Breast epithelium (tissue), 4 donors: Measurements from ENCODE around the gene OR1J1. TPM values are rescaled to one million over a fixed set of nuclear protein-coding genes. Genes with fewer than 3 reads are reported as not detected.

Source experiments
- DNase-seq, 2 donors: peaks; one replicate each; pipeline ENCODE4 v3.0.0-alpha.2; 2019; ENCODE audit warnings: low spot score in 2 of 2
- H3K27ac ChIP-seq, 2 donors: fragments of 200-600 bp; sonication (generic) in 1 of 2; one replicate each; pipeline ENCODE4 v1.5.1; 2016 to 2019; ENCODE audit warnings: mild to moderate bottlenecking in 1 of 2
- H3K27me3 ChIP-seq, 2 donors: fragments of 200-600 bp; sonication (generic) in 1 of 2; one replicate each; pipeline versions ENCODE4 v1.5.1 to v1.6.0; 2017 to 2019; ENCODE audit warnings: control low read depth in 1 of 2, mild to moderate bottlenecking in 1 of 2
- H3K36me3 ChIP-seq: fragments of 200-600 bp; one replicate; pipeline ENCODE4 v1.5.1; 2019
- H3K4me1 ChIP-seq, 2 donors: fragments of 200-600 bp; sonication (generic); one replicate each; pipeline ENCODE4 v1.5.1; 2016 to 2019; ENCODE audit warnings: control low read depth in 1 of 2
- H3K4me3 ChIP-seq, 3 donors: fragments of 200-600 bp; sonication (generic); 1 replicate in 2 of 3; 2 replicates in 1 of 3; pipeline ENCODE4 v1.5.1; 2016 to 2019; ENCODE audit warnings: mild to moderate bottlenecking in 3 of 3, moderate library complexity in 2 of 3
- H3K9me3 ChIP-seq, 2 donors: fragments of 200-600 bp; sonication (generic) in 1 of 2; one replicate each; pipeline ENCODE4 v1.5.1; 2016 to 2019; ENCODE audit warnings: control low read depth in 1 of 2
- POLR2A ChIP-seq: fragments of 450-650 bp; IDR thresholded peaks from one replicate; pipeline ENCODE4 v1.6.1; 2016; ENCODE audit warnings: antibody characterized with exemption, mild to moderate bottlenecking, moderate library complexity
- POLR2AphosphoS5 ChIP-seq, 3 donors: sonication (generic); formaldehyde crosslinking; IDR thresholded peaks; one replicate each; pipeline ENCODE4 v1.6.1; 2017; ENCODE audit warnings: antibody characterized with exemption in 3 of 3
- intact Hi-C: fragments of 100-400 bp; cut with DNase I; formaldehyde crosslinking; loops from one replicate; pipeline ENCODE4 v1.15.1; 2023; ENCODE audit warnings: low total_unique reads
- total RNA-seq, 3 donors: library from RNA; depleted of rRNA; stranded (reverse); fragments of >200 nt; gene quantifications; one replicate each; pipeline ENCODE4 v1.1.0, GENCODE V29; 2016
- TF ChIP-seq, protein P1 (sequence below), 3 donors: fragments of 450-650 bp; IDR thresholded peaks; one replicate each; pipeline ENCODE4 v1.5.1; 2016 to 2017; ENCODE audit warnings: antibody characterized with exemption in 3 of 3, mild to moderate bottlenecking in 3 of 3, moderate library complexity in 3 of 3

OR1J1 gene, protein sequence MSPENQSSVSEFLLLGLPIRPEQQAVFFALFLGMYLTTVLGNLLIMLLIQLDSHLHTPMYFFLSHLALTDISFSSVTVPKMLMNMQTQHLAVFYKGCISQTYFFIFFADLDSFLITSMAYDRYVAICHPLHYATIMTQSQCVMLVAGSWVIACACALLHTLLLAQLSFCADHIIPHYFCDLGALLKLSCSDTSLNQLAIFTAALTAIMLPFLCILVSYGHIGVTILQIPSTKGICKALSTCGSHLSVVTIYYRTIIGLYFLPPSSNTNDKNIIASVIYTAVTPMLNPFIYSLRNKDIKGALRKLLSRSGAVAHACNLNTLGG
- total RNA-seq = not detected

DNA sequence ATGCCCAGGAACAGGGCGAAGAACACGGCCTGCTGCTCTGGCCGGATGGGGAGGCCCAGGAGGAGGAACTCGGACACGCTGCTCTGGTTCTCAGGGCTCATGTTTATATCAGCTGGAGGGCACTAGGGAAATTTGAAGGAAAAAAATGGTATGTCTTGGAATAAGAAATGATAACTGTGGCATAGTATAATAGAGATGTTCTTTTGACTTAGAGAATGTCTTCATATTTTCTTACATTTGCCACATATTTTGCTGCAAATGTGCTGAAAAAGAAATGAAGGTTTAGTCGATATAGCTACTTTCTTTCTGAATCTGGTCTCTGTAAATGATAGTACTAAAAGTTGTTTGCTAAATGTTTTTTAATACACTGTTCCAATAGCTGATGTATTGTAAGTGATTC, at the start of gene OR1J1:
TSS of gene OR1J1 (minus strand) at position 101 of the 400 bp plus-strand sequence. CDS start at position 101, 0 bp downstream.
- intact Hi-C loops = no loop called here
- Histone ChIP-seq H3K36me3 (no peaks in the 10 kb centered on the region), H3K9me3 (no peaks in the 10 kb centered on the region), H3K4me3 (no peak within 1 kb of the TSS), H3K27me3 (no peaks in the 10 kb centered on the region), H3K4me1 (no peaks in the 10 kb centered on the region), H3K27ac (no peak within 1 kb of the TSS)
- TF ChIP-seq POLR2A (no peak), POLR2AphosphoS5 (IDR thresholded peaks at IDR 0.05) (no peak)
- TF ChIP-seq, protein P1, sequence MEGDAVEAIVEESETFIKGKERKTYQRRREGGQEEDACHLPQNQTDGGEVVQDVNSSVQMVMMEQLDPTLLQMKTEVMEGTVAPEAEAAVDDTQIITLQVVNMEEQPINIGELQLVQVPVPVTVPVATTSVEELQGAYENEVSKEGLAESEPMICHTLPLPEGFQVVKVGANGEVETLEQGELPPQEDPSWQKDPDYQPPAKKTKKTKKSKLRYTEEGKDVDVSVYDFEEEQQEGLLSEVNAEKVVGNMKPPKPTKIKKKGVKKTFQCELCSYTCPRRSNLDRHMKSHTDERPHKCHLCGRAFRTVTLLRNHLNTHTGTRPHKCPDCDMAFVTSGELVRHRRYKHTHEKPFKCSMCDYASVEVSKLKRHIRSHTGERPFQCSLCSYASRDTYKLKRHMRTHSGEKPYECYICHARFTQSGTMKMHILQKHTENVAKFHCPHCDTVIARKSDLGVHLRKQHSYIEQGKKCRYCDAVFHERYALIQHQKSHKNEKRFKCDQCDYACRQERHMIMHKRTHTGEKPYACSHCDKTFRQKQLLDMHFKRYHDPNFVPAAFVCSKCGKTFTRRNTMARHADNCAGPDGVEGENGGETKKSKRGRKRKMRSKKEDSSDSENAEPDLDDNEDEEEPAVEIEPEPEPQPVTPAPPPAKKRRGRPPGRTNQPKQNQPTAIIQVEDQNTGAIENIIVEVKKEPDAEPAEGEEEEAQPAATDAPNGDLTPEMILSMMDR (IDR thresholded peaks at IDR 0.05) = no peak
- no peak for DNase-seq

DNA sequence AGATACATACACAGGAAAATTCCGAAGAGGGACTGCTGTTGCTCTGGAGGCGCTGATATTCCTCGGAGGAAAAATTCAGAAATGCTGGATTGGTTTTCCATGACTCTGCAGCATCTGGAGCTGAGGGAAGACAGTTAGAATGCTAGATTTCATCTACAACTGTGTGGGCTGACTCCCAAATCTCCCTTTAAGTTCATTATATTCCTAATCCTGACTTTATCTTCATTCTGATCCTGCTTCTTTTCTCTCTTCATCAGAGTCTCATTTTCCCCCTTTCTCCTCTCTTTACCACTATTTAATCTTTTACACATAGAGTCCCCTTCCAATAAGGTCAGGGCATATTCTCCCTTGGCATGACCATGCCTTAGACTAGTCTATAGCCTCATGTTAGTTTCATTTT, 49.5 kb upstream of the OR1J1 start, which contains the start of gene OR1N1:
TSS of gene OR1N1 (minus strand) at position 101 of the 400 bp plus-strand sequence. CDS start at position 101, 0 bp downstream.
- Histone ChIP-seq H3K27me3 (no peaks in the 10 kb centered on the region), H3K9me3 (no peaks in the 10 kb centered on the region), H3K4me3 (no peak within 1 kb of the TSS), H3K4me1 (no peaks in the 10 kb centered on the region), H3K27ac (no peak within 1 kb of the TSS), H3K36me3 (no peaks in the 10 kb centered on the region)
- TF ChIP-seq POLR2AphosphoS5 (IDR thresholded peaks at IDR 0.05) = no peak
- TF ChIP-seq, protein P1 (IDR thresholded peaks at IDR 0.05) = no peak
- no peak for TF ChIP-seq POLR2A
- intact Hi-C loops = no loop called here
- DNase-seq = no peak

DNA sequence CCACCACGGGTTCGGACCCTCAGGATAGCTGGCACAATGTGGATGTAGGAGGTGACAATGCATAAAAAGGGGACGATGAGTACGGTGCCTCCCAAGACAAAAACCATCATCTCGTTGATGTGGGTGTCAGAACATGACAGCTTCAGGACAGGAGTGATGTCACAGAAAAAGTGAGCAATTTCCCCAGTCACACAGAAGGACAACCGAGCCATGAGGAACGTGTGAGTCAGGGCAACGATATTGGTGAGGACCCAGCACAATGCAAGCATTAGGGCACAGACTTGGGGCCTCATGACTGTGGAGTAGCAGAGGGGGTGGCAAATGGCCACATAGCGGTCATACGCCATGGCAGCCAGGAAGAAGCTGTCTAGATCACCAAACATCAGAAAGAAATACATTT, 48.9 kb upstream of the OR1J1 start:
- no peak overlapping the region for H3K27ac ChIP-seq
- DNase-seq = no peak
- no peak overlapping the region for H3K4me3 ChIP-seq
- H3K9me3 ChIP-seq = no peaks in the 10 kb centered on the region
- no peaks in the 10 kb centered on the region for H3K4me1 ChIP-seq
- no peaks in the 10 kb centered on the region for H3K27me3 ChIP-seq
- intact Hi-C loops = no loop called here
- no peak for TF ChIP-seq POLR2AphosphoS5 (IDR thresholded peaks at IDR 0.05)
- TF ChIP-seq, protein P1 (IDR thresholded peaks at IDR 0.05) = no peak
- TF ChIP-seq POLR2A = no peak
- no peaks in the 10 kb centered on the region for H3K36me3 ChIP-seq

DNA sequence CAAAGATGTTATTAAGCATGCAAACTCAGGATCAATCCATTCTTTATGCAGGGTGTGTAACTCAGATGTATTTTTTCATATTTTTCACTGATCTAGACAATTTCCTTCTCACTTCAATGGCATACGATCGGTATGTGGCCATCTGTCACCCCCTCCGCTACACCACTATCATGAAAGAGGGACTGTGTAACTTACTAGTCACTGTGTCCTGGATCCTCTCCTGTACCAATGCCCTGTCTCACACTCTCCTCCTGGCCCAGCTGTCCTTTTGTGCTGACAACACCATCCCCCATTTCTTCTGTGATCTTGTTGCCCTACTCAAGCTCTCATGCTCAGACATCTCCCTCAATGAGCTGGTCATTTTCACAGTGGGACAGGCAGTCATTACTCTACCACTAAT, 41.6 kb upstream of the OR1J1 start:
- Histone ChIP-seq H3K36me3 (no peaks in the 10 kb centered on the region), H3K9me3 (no peaks in the 10 kb centered on the region), H3K4me3 (no peak overlapping the region), H3K27ac (no peak overlapping the region), H3K27me3 (no peaks in the 10 kb centered on the region), H3K4me1 (no peaks in the 10 kb centered on the region)
- intact Hi-C loops = no loop called here
- no peak for DNase-seq
- TF ChIP-seq POLR2AphosphoS5 (IDR thresholded peaks at IDR 0.05) (no peak), POLR2A (no peak)
- TF ChIP-seq, protein P1 (IDR thresholded peaks at IDR 0.05) = no peak

DNA sequence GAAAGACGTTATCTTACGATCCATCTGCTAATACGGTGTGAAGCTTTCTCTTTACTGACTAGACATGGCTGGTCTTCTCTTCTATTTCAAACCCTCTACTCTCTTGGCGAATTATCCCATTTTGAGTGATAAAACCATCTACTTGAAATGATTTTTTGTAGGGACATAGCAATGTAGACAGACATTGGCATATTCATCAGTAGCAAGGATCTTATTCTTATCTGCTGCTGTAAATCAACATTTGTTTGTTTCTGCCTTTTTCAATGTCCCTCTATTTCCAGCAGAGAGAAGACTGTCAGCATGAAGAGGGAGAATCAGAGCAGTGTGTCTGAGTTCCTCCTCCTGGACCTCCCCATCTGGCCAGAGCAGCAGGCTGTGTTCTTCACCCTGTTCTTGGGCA, 41.1 kb upstream of the OR1J1 start, which contains the start of gene OR1J4:
TSS of gene OR1J4 (plus strand) at position 301 of the 400 bp plus-strand sequence. CDS start at position 301, 0 bp downstream.
- Histone ChIP-seq H3K36me3 (no peaks in the 10 kb centered on the region), H3K4me1 (no peaks in the 10 kb centered on the region), H3K9me3 (no peaks in the 10 kb centered on the region), H3K27me3 (no peaks in the 10 kb centered on the region), H3K4me3 (no peak within 1 kb of the TSS), H3K27ac (no peak within 1 kb of the TSS)
- no peak for DNase-seq
- intact Hi-C loops = no loop called here
- TF ChIP-seq, protein P1 (IDR thresholded peaks at IDR 0.05) = no peak
- TF ChIP-seq POLR2AphosphoS5 (IDR thresholded peaks at IDR 0.05) = no peak
- TF ChIP-seq POLR2A = no peak
